GM18517 (cell line): Measurements from ENCODE around the gene CCL5.
"Not testable (repeated sequence)": the region's sequence is repeated elsewhere in the genome, so short reads cannot be mapped to it uniquely, and the experiment has no call there.

Source experiments
- ATAC-seq: cut with Tn5 transposase; IDR thresholded peaks from one replicate; pipeline ENCODE4 v1.9.1; 2021; ENCODE audit warnings: mild to moderate bottlenecking, moderate library complexity; ENCODE audit not compliant: unreplicated experiment

CCL5 gene

GRCh38 chr17:35898283-35899070 lies 18.3 kb upstream of the CCL5 start:
- no peak for ATAC-seq

- not testable (repeated sequence) for ATAC-seq
Observed at GRCh38 chr17:35897772-35898171, 17.6 kb upstream of the CCL5 start.

- no peak for ATAC-seq
Observed at GRCh38 chr17:35895636-35896587, 15.8 kb upstream of the CCL5 start.

- ATAC-seq, result no peak
Observed at GRCh38 chr17:35894206-35894605, 14.0 kb upstream of the CCL5 start.

GRCh38 chr17:35893751-35894150 lies 13.6 kb upstream of the CCL5 start:
- no peak for ATAC-seq

GRCh38 chr17:35892091-35893035 lies 12.2 kb upstream of the CCL5 start:
- no peak for ATAC-seq

- ATAC-seq, result no peak
Observed at GRCh38 chr17:35891269-35891668, 11.1 kb upstream of the CCL5 start.

GRCh38 chr17:35890774-35891155 lies 10.6 kb upstream of the CCL5 start:
- no peak for ATAC-seq

GRCh38 chr17:35889818-35890773 lies 9.9 kb upstream of the CCL5 start:
- ATAC-seq, result no peak

GRCh38 chr17:35889241-35889640 lies 9.1 kb upstream of the CCL5 start:
- no peak for ATAC-seq

- no peak for ATAC-seq
Observed at GRCh38 chr17:35878361-35878760, 1.8 kb downstream of the CCL5 start.

GRCh38 chr17:35877345-35878029 lies 2.7 kb downstream of the CCL5 start:
- ATAC-seq, result no peak

GRCh38 chr17:35876534-35876933 lies 3.6 kb downstream of the CCL5 start:
- ATAC-seq, result no peak

- ATAC-seq, result no peak
Observed at GRCh38 chr17:35875800-35876139, 4.4 kb downstream of the CCL5 start.

- ATAC-seq, result no peak
Observed at GRCh38 chr17:35875072-35875799, 4.9 kb downstream of the CCL5 start.

- ATAC-seq, result no peak
Observed at GRCh38 chr17:35872196-35872980, 7.8 kb downstream of the CCL5 start.

GRCh38 chr17:35870906-35871819 lies 9.0 kb downstream of the CCL5 start:
- no peak for ATAC-seq
